Uterus (tissue), 2 donors: ENCODE measurements around the gene HOXC13.

Source experiments
- POLR2A ChIP-seq, 2 donors: fragments of 450-650 bp; IDR thresholded peaks; one replicate each; pipeline ENCODE4 v1.6.1; 2016; ENCODE audit warnings: antibody characterized with exemption in 2 of 2, mild to moderate bottlenecking in 1 of 2, moderate library complexity in 1 of 2
- TF ChIP-seq, protein P1 (sequence below), 4 experiments: fragments of 200-600 bp in 2 of 4; fragments of 450-650 bp in 2 of 4; sonication (generic) in 2 of 4; IDR thresholded peaks; one replicate each; pipeline ENCODE4 v1.5.1; 2016 to 2019; ENCODE audit warnings: antibody characterized with exemption in 4 of 4, mild to moderate bottlenecking in 2 of 4, moderate library complexity in 1 of 4

DNA sequence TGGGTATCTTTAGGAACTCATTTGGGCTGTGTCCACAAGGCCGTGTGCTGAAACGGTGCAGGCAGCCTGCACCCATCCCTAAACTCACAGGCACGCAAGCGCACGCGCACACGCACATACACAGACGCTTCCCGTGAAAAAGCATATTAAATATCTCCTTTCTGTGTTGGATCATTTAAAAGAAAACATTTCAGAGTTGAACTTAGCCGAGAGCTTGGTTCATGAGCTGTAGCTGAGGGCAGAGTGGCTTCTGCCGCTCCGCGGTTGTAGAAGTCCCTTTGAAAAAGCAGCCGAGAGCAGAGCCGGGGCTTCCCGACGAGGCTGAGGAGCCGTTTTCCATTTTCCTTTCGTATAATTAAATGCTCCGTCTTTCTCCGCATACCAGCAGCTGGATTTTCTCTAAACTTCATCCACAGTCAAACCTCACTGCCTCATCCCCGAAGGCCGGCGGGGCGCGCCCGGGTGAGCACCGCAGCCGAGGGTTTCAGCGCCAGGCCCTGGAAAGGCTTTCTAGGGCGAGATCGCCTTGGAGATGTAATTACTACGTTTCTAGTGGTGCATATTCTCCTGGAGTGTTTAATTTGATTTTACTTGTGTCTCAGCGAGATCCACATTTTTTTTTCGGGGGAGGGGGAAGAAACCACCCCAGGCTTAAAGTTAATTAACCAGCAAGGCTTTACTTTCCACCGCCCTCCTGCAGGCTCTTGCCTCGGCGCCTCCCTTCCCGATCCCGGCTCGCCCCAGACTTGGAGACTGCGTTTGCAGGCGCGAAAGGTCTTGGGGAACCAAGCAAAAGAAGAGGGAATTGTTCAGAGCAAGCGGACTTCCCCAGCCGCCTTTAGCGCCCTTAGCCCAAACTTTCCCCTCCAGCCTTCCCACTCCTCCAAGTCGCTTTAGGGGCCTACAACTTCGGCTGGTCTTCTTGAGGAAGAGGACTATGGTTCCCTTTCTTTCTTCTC, 3.0 kb upstream of the HOXC13 start:
- TF ChIP-seq, protein P1, sequence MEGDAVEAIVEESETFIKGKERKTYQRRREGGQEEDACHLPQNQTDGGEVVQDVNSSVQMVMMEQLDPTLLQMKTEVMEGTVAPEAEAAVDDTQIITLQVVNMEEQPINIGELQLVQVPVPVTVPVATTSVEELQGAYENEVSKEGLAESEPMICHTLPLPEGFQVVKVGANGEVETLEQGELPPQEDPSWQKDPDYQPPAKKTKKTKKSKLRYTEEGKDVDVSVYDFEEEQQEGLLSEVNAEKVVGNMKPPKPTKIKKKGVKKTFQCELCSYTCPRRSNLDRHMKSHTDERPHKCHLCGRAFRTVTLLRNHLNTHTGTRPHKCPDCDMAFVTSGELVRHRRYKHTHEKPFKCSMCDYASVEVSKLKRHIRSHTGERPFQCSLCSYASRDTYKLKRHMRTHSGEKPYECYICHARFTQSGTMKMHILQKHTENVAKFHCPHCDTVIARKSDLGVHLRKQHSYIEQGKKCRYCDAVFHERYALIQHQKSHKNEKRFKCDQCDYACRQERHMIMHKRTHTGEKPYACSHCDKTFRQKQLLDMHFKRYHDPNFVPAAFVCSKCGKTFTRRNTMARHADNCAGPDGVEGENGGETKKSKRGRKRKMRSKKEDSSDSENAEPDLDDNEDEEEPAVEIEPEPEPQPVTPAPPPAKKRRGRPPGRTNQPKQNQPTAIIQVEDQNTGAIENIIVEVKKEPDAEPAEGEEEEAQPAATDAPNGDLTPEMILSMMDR (IDR thresholded peaks at IDR 0.05): no peak
- no peak for TF ChIP-seq POLR2A (IDR thresholded peaks at IDR 0.05)
